HUES48 (cell line): Measurements from ENCODE around the gene ZNF674.
"Not testable (repeated sequence)": the region's sequence is repeated elsewhere in the genome, so short reads cannot be mapped to it uniquely, and the experiment has no call there.

Source experiments
- H3K27ac ChIP-seq: one replicate; pipeline ENCODE4 v1.7.0; 2013; ENCODE audit warnings: low read depth, low read length, inconsistent platforms
- H3K27me3 ChIP-seq: 2 replicates; pipeline ENCODE4 v1.6.1; 2013; ENCODE audit warnings: mild to moderate bottlenecking, low read length; ENCODE audit not compliant: control insufficient read depth, insufficient read depth
- H3K36me3 ChIP-seq: 2 replicates; pipeline ENCODE4 v1.6.1; 2013; ENCODE audit warnings: low read length; ENCODE audit not compliant: control insufficient read depth, insufficient read depth
- H3K4me1 ChIP-seq: 2 replicates; pipeline ENCODE4 v1.6.1; 2013; ENCODE audit warnings: mild to moderate bottlenecking, low read length; ENCODE audit not compliant: control insufficient read depth, insufficient read depth
- H3K4me3 ChIP-seq: 2 replicates; pipeline ENCODE4 v1.5.1; 2013; ENCODE audit warnings: mild to moderate bottlenecking, low read depth, low read length
- H3K9ac ChIP-seq: 2 replicates; pipeline ENCODE4 v1.6.1; 2013; ENCODE audit warnings: mild to moderate bottlenecking, low read depth, low read length, moderate library complexity
- H3K9me3 ChIP-seq: 2 replicates; pipeline ENCODE4 v1.6.1; 2013; ENCODE audit warnings: low read length; ENCODE audit not compliant: control insufficient read depth, insufficient read depth

Gene ZNF674

GRCh38 chrX:46531442-46531841 lies 13.8 kb downstream of the ZNF674 start:
- Histone ChIP-seq H3K9ac (no peak overlapping the region), H3K27ac (no peak overlapping the region), H3K27me3 (no peaks in the 10 kb centered on the region), H3K4me1 (no peaks in the 10 kb centered on the region), H3K9me3 (no peaks in the 10 kb centered on the region), H3K4me3 (no peak overlapping the region), H3K36me3 (0 out of 2 replicates have a peak, but pooled peaks cover 2% of the 10 kb centered on the region)

- H3K4me1 ChIP-seq = not testable (repeated sequence)
Observed at GRCh38 chrX:46530404-46530908, 14.8 kb downstream of the ZNF674 start.

GRCh38 chrX:46529740-46530403 lies 15.3 kb downstream of the ZNF674 start:
- H3K27ac ChIP-seq, H3K4me1 ChIP-seq: not testable (repeated sequence)

More at GRCh38 chrX:46530404-46530908, 14.8 kb downstream of the ZNF674 start:
- H3K4me3 ChIP-seq, H3K9ac ChIP-seq, H3K36me3 ChIP-seq, H3K27me3 ChIP-seq, H3K9me3 ChIP-seq, H3K27ac ChIP-seq: not testable (repeated sequence)

GRCh38 chrX:46528640-46529039 lies 16.6 kb downstream of the ZNF674 start:
- H3K27ac ChIP-seq, H3K27me3 ChIP-seq, H3K4me1 ChIP-seq, H3K36me3 ChIP-seq, H3K9ac ChIP-seq, H3K4me3 ChIP-seq, H3K9me3 ChIP-seq: not testable (repeated sequence)

More at GRCh38 chrX:46529740-46530403, 15.3 kb downstream of the ZNF674 start:
- not testable (repeated sequence) for H3K9me3 ChIP-seq, H3K27me3 ChIP-seq, H3K4me3 ChIP-seq, H3K9ac ChIP-seq, H3K36me3 ChIP-seq

GRCh38 chrX:46506076-46506475 lies 39.1 kb downstream of the ZNF674 start:
- Histone ChIP-seq H3K9me3 (peaks cover 30% of the 10 kb centered on the region), H3K4me3 (no peak overlapping the region), H3K9ac (no peak overlapping the region), H3K27ac (no peak overlapping the region), H3K27me3 (no peaks in the 10 kb centered on the region), H3K4me1 (no peaks in the 10 kb centered on the region), H3K36me3 (peaks cover under 1% of the 10 kb centered on the region; the same call in 1 of the 2 replicates)

GRCh38 chrX:46502848-46503247 lies 42.4 kb downstream of the ZNF674 start:
- Histone ChIP-seq H3K27me3 (no peaks in the 10 kb centered on the region), H3K4me1 (no peaks in the 10 kb centered on the region), H3K36me3 (peaks cover 3% of the 10 kb centered on the region; the same call in 1 of the 2 replicates), H3K9ac (no peak overlapping the region), H3K9me3 (peaks cover 57% of the 10 kb centered on the region), H3K27ac (no peak overlapping the region), H3K4me3 (no peak overlapping the region)

GRCh38 chrX:46500054-46500453 lies 45.2 kb downstream of the ZNF674 start:
- H3K9me3 ChIP-seq = peaks cover 71% of the 10 kb centered on the region
- H3K4me3 ChIP-seq = no peak overlapping the region
- H3K9ac ChIP-seq = no peak overlapping the region
- H3K36me3 ChIP-seq = peaks cover 6% of the 10 kb centered on the region; the same call in 1 of the 2 replicates
- no peak overlapping the region for H3K27ac ChIP-seq
- no peaks in the 10 kb centered on the region for H3K27me3 ChIP-seq
- H3K4me1 ChIP-seq = no peaks in the 10 kb centered on the region

GRCh38 chrX:46488712-46489111 lies 56.5 kb downstream of the ZNF674 start:
- Histone ChIP-seq H3K27me3 (no peaks in the 10 kb centered on the region), H3K4me3 (0 out of 2 replicates have a peak overlapping the region, but pooled peaks have one; percentile 31), H3K4me1 (peaks cover 17% of the 10 kb centered on the region), H3K27ac (peak overlapping the region; percentile 79), H3K9me3 (peaks cover 21% of the 10 kb centered on the region), H3K9ac (peak overlapping the region; percentile 27; the same call in 1 of the 2 replicates), H3K36me3 (no peaks in the 10 kb centered on the region)

- Histone ChIP-seq H3K27ac (no peak overlapping the region), H3K9ac (no peak overlapping the region), H3K9me3 (peaks cover 16% of the 10 kb centered on the region)
Observed at GRCh38 chrX:46485897-46486296, 59.3 kb downstream of the ZNF674 start.

GRCh38 chrX:46478634-46479033 lies 66.6 kb downstream of the ZNF674 start:
- H3K4me1 ChIP-seq, H3K4me3 ChIP-seq, H3K9me3 ChIP-seq, H3K9ac ChIP-seq, H3K36me3 ChIP-seq, H3K27me3 ChIP-seq, H3K27ac ChIP-seq: not testable (repeated sequence)

More at GRCh38 chrX:46485897-46486296, 59.3 kb downstream of the ZNF674 start:
- H3K36me3 ChIP-seq = no peaks in the 10 kb centered on the region
- no peak overlapping the region for H3K4me3 ChIP-seq
- H3K4me1 ChIP-seq = peaks cover 17% of the 10 kb centered on the region
- H3K27me3 ChIP-seq = no peaks in the 10 kb centered on the region

- Histone ChIP-seq H3K27me3 (no peaks in the 10 kb centered on the region), H3K9ac (no peak overlapping the region), H3K4me3 (no peak overlapping the region), H3K27ac (no peak overlapping the region), H3K9me3 (no peaks in the 10 kb centered on the region; the same call in 1 of the 2 replicates), H3K36me3 (peaks cover 4% of the 10 kb centered on the region; the same call in 1 of the 2 replicates), H3K4me1 (no peaks in the 10 kb centered on the region)
Observed at GRCh38 chrX:46477435-46477834, 67.8 kb downstream of the ZNF674 start.
